Measurements from ENCODE around the gene ARL4C.

DNA sequence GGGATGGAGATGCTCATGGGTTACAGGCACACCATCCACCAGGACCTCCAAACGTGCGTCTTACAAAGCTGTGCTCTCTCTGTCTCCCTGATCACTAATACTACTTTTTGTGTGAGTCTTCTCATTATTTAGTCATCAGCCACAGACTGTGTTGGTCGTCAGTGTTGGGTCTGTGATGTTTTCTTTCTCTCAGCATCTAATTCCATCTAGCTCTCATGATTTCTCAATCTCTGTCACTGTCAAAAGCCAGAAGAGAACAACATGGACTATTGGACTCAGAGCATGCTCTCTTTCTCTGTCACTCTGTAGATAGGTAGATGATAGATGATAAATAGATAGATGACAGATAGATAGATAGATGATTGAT, 6.0 kb upstream of the ARL4C start:
- TF ChIP-seq, protein P1, sequence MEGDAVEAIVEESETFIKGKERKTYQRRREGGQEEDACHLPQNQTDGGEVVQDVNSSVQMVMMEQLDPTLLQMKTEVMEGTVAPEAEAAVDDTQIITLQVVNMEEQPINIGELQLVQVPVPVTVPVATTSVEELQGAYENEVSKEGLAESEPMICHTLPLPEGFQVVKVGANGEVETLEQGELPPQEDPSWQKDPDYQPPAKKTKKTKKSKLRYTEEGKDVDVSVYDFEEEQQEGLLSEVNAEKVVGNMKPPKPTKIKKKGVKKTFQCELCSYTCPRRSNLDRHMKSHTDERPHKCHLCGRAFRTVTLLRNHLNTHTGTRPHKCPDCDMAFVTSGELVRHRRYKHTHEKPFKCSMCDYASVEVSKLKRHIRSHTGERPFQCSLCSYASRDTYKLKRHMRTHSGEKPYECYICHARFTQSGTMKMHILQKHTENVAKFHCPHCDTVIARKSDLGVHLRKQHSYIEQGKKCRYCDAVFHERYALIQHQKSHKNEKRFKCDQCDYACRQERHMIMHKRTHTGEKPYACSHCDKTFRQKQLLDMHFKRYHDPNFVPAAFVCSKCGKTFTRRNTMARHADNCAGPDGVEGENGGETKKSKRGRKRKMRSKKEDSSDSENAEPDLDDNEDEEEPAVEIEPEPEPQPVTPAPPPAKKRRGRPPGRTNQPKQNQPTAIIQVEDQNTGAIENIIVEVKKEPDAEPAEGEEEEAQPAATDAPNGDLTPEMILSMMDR (IDR thresholded peaks at IDR 0.05), result no peak
- no peak for TF ChIP-seq POLR2AphosphoS5 (IDR thresholded peaks at IDR 0.05; ENCODE audit: low read depth, low read length)
- TF ChIP-seq SIN3A (IDR thresholded peaks at IDR 0.05; ENCODE audit: borderline replicate concordance, insufficient read depth, low read depth, low read length), result no peak
- TF ChIP-seq, protein P2, sequence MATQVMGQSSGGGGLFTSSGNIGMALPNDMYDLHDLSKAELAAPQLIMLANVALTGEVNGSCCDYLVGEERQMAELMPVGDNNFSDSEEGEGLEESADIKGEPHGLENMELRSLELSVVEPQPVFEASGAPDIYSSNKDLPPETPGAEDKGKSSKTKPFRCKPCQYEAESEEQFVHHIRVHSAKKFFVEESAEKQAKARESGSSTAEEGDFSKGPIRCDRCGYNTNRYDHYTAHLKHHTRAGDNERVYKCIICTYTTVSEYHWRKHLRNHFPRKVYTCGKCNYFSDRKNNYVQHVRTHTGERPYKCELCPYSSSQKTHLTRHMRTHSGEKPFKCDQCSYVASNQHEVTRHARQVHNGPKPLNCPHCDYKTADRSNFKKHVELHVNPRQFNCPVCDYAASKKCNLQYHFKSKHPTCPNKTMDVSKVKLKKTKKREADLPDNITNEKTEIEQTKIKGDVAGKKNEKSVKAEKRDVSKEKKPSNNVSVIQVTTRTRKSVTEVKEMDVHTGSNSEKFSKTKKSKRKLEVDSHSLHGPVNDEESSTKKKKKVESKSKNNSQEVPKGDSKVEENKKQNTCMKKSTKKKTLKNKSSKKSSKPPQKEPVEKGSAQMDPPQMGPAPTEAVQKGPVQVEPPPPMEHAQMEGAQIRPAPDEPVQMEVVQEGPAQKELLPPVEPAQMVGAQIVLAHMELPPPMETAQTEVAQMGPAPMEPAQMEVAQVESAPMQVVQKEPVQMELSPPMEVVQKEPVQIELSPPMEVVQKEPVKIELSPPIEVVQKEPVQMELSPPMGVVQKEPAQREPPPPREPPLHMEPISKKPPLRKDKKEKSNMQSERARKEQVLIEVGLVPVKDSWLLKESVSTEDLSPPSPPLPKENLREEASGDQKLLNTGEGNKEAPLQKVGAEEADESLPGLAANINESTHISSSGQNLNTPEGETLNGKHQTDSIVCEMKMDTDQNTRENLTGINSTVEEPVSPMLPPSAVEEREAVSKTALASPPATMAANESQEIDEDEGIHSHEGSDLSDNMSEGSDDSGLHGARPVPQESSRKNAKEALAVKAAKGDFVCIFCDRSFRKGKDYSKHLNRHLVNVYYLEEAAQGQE (IDR thresholded peaks at IDR 0.05; ENCODE audit: insufficient read depth in 1 of 2, low read depth in 2 of 2, low read length in 1 of 2), result no peak
- TF ChIP-seq TCF7L2 (IDR thresholded peaks at IDR 0.05; ENCODE audit: low read depth, low read length), result no peak

Data from Panc1 (cell line).